HG03097 (cell line): Measurements from ENCODE around the gene SPATA16.

ENCODE experiments used
- ATAC-seq: cut with Tn5 transposase; IDR thresholded peaks from one replicate; pipeline ENCODE4 v1.9.1; 2021; ENCODE audit not compliant: unreplicated experiment, low FRiP score

Gene SPATA16

DNA sequence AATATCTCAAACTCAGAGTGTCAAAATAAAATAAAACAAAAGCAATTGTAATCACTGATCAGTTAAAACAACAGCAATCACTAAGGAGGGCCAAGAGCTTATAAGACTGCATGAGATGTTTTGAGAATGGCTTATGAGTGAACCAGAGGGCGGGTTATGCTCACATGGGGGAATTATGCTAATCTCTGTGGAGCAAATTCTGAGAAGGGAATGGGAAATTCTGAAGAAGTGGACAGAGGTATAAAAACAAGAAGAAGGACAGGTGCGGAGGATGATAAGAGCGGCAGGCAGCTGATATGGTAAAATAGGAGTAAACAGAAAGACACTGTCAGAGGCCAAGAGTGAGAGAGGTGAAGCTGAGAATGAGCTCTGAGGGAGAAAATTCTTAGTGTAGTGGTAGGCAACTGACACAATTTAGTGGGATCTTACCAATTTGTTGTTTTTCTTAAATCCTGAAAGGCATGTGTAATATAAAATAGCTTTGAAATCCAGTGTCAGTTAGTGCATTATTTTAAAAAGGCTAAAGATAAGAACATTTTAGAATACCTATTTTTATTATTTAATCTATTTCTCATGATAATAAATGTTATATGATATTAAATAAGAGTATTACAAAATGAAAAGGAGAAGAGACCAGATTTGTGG lies 133.8 kb downstream of the SPATA16 start:
- ATAC-seq = no peak

DNA sequence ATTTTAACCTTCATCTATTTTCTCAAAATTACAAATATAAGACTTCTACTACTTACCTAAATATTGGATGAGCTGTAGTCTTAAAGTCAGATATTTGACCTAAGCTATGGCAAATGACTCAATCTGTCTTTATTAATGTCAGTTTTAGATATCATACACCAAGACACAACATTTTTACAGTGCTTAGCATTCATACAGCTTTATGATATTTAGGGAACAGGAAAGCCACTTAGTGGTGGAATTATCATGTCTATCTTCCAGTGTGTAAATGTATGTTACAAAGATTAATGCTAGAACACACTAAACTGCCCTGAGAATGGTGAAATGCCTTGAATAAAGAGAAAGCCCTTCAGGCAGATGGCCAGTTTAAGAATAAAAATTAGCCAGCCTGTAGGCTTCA lies 135.0 kb downstream of the SPATA16 start:
- ATAC-seq = no peak

GRCh38 chr3:173004681-173005080 lies 136.4 kb downstream of the SPATA16 start:
- ATAC-seq = no peak

DNA sequence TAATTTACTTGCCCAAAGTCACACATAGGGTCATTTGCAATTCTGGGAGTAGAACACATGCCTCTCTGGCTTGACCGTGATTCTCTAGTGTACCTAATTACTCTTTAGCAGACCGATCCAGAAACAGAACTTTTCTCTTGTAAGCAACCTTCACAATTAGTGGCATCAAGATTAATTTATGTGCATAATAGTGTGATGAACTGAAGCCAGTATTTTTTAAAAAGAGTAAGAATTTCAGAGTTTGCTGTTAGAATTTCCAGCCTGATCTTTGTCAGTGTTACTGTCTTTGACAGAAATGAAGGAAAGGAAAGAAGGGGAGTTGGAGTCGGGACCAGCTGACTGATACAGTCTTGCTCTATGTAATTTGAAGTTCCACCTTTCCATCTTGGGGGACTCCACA lies 137.1 kb downstream of the SPATA16 start:
- no peak for ATAC-seq

- no peak for ATAC-seq
Measured at GRCh38 chr3:173003471-173003870, 137.6 kb downstream of the SPATA16 start.

DNA sequence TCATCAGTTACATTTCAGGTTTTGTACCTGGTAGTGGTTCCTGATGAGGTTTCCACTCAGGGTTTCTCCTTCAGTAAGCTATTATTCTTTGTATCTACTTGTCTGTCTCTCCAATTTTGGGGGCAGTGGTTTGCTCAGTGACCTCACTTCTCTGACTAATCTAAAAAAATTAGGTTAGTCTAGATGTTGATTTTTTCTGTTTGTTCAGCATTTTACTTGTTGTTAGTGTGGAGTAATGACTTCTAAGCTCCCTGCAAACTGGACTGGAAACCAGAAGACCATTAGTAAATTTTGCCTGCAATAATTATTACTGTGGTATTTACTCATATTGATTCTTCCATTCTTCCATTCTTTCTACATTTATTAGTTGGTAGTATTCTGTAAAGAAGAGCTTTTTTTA lies 139.4 kb downstream of the SPATA16 start:
- no peak for ATAC-seq

DNA sequence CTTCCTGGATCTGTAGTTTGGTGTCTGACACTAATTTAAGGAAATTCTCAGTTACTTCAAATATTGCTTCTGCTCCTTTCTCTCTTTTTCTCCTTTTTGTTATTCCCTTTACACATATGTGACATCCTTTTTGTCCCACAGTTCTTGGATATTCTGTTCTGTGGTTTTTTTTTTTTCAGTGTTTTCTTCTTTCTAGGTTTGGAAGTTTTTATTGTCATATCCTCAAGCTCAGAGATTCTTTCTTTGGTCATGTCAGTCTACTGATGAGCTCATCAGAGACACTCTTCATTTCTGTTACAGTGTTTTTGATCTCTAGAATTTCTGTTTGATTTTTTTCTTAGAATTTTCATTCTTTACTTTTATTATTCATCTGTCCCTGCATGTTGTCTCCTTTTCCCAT lies 140.5 kb downstream of the SPATA16 start:
- no peak for ATAC-seq

DNA sequence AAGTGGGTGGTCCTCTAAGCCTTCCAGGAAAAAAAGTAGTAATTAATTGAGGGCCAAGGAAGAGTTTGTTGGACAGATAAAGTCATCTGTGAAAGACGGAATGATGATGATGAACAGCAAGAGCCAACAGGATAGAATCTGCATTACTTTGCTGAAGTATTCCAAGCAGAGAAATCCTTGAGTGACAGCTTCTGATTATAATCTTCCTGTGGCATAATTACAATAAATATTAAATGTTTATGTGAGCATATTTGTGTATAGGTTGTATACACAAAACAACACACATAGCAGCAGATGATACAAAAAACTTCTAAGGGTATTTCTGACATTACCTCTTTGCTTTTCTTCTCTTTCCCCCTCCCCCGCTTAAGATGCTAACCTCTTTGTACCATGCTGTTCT lies 147.6 kb downstream of the SPATA16 start:
- no peak for ATAC-seq

DNA sequence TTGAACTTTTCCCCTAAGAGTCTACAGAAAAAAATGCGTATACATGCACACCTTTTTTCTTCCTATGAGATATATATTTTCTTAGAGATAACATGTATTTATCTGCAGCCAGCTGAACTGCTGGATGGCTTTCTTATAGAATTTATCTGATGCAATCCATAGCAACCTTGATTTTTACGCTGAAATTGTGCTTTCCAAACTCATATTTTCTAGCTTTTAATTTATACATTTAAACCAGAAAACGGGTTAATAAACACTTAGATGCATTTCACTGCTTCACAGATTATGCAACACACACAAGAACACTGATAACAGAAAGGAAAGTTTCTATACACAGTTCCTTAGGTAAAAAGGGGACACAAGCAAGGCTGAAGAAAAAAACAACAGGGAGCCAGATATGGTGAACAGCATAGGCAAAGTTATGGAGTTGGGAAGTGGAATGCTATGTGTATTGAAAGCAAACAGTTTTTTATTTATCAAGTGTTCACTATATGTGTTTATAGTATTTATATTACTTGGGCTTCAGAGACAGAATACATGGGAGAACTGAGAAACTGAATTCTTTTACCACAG lies 149.5 kb downstream of the SPATA16 start:
- ATAC-seq = no peak

DNA sequence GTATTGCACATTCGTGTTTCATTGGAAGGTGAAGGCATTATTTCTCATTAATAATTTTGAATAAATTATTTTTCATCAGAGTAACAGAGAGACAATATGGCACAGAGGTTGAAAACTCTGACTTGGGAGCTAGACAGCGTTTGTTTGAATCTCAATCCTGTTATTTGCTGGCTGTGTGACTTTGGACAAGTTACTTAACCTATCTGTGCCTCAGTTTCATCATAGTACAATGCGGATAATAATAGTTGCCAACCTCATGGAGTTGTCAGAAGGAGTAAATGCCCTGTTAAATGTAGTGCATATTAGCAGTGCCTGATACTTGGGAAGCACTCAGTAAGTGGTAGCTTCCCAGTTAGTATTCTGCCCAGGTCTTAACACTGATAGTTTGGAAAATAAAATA lies 151.7 kb downstream of the SPATA16 start:
- ATAC-seq = no peak

GRCh38 chr3:172987273-172987672 lies 153.8 kb downstream of the SPATA16 start:
- no peak for ATAC-seq

GRCh38 chr3:172984914-172985313 lies 156.1 kb downstream of the SPATA16 start:
- ATAC-seq = no peak

- no peak for ATAC-seq
Measured at GRCh38 chr3:172982736-172983364, 158.2 kb downstream of the SPATA16 start.

GRCh38 chr3:172981407-172981983 lies 159.5 kb downstream of the SPATA16 start:
- no peak for ATAC-seq

DNA sequence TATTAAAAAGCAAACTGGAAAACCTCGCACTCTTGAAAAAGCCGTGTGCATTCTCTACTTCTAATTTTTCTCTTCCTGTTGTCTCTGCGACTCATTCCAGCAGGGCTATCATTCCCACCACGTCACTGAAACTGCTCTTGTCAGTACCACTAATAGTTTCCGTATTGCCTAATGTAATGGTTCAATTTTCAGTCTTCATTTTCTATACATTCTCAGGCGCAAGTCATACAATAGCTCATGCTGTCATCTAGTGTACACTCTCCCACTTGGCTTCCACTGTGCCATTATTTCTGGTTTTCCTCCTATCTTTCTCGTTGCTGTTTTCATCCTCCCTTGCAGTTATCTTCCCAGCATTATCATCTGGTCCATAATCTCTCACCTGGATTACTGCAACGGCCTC lies 160.2 kb downstream of the SPATA16 start:
- ATAC-seq = no peak

DNA sequence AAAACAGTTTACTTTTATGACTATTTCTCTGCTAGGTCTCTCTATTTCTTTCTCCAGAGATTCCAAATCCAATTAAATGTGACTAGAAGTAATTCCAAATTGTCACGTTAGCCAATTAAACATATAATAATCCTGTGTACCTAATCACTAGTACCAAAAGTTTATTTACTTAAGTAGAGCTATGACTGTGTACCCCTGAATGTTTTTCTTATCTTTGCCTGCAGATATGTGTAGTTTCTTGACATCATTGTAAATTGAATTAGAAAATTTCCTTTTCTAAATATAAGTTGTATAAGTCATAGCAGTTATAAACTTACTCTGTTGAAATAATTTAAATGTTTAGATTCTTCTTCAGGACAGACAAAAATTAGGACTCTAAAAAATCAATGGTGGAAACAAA lies 163.3 kb downstream of the SPATA16 start:
- no peak for ATAC-seq

DNA sequence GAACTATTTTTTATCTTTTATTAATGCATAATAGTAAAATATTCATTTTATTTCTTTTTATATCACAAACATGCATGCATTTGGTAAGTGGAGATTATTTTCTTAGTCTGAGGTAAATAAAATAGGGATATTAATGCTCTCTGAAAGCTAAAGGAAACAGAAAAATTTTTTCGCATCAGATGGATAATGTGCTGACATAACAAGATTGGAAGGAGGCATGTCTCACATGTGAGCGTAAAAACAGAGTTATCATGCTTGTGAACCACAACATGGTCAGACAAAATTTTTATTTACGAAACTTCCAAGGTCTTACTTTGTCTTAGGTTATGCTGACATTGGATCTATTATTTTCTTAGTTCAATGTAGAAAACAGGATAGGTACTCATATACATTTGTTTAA lies 166.1 kb downstream of the SPATA16 start:
- ATAC-seq = no peak

DNA sequence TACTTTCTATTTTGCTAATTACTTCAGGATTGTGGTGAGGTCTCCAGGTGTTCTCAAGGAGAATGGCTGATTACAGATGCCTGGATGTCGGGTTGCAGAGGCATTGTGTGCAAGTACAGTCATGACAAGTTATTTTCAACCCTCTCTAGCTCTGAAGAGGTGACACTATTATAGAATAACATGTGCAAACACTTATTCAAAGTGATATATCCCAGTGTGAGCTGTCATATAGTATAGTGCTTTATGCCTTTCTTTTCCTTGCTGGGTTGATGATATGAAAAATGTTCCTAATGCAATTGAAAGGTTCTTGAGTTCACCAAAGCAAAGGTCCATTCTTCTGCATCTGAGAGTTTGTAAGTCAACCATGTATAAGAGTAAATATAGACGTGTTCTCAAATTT lies 167.2 kb downstream of the SPATA16 start:
- ATAC-seq = no peak

DNA sequence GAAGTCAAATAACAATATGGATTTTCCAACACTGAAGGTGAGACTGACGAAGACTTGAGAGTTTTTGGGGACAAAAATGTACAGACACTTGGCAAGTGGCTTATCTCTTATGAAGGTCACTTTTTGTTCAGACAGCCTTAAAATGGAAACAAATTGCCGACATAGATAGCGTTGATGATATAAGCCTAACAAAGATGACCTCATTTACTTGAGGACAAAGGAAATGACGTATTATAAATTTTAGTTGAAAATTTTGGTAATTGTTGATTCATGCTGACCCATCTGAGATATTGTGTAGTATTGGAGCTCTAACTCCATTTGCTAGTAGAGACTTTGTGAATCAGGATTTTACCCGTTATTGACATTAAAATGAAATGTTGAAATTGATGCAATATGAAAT lies 168.3 kb downstream of the SPATA16 start:
- ATAC-seq = no peak

- no peak for ATAC-seq
Measured at GRCh38 chr3:172972067-172972466, 169.0 kb downstream of the SPATA16 start.

DNA sequence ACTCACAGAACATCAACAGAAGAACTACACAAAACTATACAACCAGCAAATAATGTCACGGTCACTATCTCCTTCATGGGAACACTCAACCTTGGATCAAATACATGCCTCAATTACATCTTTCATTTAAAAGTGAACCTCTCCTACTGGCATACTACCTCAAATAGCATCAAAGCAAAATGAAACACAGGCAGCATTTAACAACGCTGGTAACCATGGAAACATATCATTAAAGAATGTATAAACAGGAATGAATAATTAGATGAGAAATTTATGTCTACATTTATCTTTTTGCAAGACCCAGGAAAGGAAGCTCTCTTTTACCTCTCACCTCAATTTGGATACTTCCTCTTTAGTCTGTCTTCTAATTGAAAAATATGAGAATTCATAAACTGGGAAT lies 172.4 kb downstream of the SPATA16 start:
- ATAC-seq = no peak

- ATAC-seq = no peak
Measured at GRCh38 chr3:172965256-172965655, 175.8 kb downstream of the SPATA16 start.
